GM18909 (cell line): ENCODE results near the gene ADAMTS2.

ENCODE experiments used
- ATAC-seq: cut with Tn5 transposase; IDR thresholded peaks from one replicate; pipeline ENCODE4 v1.9.1; 2021; ENCODE audit warnings: mild to moderate bottlenecking; ENCODE audit not compliant: unreplicated experiment, poor library complexity

The ADAMTS2 gene

GRCh38 chr5:179240561-179240960 lies 104.7 kb downstream of the ADAMTS2 start:
- ATAC-seq, result no peak

GRCh38 chr5:179239256-179240135 lies 105.8 kb downstream of the ADAMTS2 start:
- no peak for ATAC-seq

- no peak for ATAC-seq
Measured at GRCh38 chr5:179238628-179238970, 106.7 kb downstream of the ADAMTS2 start.

DNA sequence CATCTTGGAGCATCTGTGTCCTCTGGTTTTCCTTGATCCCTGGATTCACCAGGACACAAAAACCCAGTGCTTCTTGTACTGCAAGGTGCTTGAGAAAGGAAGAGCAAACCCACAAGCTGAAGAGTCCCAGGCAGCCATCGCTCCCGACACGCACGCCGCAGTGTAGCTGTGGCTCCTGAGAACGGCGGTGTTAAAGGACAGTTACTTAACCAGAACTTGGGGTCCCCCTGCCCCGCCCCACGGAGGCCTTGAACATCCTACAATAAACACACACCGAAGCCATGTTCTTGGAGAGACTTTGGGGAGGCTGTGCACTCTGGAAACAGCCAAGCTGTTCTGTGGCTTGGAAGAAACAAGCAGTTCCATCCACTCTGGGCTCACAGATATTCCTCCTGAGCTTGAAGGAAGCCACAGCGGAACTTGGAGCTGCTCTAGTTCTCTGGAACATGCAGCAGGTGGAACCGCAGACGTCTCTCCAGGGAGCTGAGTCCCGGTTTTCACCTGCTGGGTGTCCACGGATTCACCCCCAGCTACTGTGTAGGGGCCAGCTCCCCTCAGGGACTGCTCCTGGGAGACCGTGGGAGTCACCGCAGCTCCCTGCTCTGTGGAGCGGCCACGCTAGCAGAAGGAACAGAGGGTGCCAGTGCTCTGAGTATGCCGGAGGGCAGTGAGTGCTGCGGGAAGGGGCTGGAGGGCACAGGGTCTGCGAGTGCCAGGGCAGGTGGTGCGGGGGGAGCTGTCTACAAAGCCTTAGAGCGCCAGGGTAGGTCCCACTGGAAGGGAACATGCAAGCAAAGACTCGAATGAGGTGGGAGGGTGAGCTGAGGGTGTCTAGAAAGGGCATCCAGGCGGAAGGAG lies 107.3 kb downstream of the ADAMTS2 start:
- no peak for ATAC-seq

DNA sequence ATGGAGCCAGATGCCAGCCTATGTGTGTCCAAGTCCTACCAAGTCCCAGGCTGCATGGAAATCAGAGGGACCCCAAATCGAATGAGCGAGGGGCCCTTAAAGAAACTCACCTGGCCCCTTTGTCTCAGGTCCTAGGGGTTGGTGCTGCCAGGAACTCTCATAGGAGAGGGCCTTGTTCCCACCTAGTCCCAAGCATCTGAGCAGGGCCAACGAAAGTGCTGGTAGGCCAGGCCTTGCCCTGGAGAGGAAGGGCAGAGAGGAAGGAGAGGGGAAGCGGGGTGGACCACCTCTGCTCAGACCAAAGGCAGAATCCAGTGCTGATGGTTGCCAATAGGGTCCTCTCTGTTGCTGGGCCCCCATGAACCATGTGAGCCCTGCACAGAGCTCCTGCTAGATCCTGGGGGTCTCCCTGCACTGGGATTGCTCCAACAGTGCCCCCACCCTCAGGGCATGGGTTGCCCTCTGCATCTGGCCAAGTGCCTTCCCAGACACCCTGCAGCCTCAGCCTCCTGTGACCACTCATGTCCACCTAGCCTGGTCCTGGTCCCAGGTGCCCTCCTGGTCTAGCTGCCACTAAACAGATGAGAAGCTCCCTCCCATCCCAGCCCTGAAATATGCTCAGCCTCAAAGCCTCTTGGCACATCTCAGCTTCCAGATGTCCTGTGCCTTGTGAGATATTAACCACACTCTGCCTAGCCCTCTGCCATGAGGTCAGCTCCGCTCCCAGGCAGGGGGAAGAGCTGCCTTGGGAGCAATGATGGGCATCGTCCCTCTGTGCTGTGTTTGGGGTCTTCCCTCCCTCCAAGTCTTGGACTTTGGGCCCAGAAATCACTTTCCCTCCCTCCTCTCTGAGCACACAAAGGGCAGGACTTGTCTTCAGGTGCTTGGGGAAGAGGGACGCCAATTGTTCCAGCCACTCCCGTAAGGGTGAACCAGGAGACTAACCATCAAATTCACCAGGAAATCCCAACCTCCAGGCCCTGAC lies 109.6 kb downstream of the ADAMTS2 start:
- ATAC-seq, result no peak

- ATAC-seq, result no peak
Measured at GRCh38 chr5:179234563-179235135, 110.6 kb downstream of the ADAMTS2 start.

DNA sequence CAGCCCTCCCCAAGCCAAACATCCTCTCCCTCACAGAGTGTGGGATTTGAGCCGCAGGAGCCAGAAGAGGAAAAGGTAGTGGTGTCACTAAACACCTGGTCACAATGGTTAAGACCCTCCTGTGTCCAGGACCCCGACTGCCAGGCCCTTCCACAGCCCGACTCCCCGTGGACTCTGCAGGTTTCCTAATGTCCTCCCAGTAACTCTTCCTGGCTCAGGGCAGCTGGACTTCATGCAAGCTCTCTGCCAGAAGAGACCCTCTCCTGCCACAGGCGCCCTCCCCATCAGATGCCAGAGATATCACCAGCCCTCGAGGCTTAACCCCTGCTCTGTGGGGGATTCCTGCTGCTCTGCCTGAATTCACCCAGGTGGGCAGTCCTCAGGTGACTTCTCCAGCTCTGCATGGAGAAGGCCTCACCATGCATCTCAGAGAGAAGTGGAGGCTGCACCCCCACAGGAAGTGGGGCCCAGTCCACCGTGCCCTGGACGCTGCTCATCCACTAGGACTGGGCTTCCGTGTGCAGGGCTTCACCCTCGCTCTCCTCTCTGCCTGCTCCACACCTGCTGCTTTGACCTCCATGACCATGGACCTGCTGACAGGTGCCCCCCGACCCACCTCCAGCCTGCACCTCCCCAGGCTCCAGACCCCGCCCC lies 111.2 kb downstream of the ADAMTS2 start:
- no peak for ATAC-seq

GRCh38 chr5:179232091-179232735 lies 113.0 kb downstream of the ADAMTS2 start:
- no peak for ATAC-seq

DNA sequence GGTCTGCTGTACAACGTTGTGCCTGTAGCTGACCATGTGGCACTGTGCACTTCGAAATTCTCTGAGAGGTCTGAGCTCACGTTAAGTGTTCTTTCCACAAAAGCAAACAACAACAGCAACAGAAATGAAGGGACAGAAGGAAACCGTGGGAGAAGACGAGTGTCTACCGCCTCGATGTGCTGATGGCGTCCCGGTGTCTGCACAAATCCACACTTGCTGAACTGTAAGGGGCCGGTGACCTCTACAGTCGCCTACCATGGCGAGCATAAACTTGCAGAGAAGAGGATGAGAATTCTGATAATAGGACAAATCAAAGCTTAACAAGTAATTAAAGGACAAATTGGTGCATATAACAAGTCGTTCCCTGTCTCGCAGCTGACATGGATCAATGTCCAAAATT lies 114.0 kb downstream of the ADAMTS2 start:
- no peak for ATAC-seq

DNA sequence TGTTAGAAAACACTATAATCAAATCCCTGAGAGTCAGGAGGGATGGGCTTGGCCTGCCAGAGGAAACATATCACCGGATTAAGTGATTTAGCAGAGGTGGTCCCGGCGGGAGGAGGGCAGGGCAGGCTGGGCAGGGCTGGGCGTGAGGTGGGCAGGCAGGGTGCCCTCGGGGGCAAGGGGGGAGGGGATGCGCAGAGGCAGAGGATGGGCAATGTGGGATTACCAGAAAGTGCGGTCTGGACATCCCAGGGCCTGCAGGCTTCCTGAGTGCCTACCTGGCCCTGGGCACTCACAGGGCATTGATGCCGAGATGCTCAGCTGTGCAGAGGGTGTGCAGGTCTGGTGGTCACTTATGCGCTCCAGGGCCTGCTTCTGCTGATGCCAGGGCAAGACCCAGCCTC lies 115.2 kb downstream of the ADAMTS2 start:
- ATAC-seq, result no peak

- ATAC-seq, result no peak
Measured at GRCh38 chr5:179229331-179229831, 115.9 kb downstream of the ADAMTS2 start.

DNA sequence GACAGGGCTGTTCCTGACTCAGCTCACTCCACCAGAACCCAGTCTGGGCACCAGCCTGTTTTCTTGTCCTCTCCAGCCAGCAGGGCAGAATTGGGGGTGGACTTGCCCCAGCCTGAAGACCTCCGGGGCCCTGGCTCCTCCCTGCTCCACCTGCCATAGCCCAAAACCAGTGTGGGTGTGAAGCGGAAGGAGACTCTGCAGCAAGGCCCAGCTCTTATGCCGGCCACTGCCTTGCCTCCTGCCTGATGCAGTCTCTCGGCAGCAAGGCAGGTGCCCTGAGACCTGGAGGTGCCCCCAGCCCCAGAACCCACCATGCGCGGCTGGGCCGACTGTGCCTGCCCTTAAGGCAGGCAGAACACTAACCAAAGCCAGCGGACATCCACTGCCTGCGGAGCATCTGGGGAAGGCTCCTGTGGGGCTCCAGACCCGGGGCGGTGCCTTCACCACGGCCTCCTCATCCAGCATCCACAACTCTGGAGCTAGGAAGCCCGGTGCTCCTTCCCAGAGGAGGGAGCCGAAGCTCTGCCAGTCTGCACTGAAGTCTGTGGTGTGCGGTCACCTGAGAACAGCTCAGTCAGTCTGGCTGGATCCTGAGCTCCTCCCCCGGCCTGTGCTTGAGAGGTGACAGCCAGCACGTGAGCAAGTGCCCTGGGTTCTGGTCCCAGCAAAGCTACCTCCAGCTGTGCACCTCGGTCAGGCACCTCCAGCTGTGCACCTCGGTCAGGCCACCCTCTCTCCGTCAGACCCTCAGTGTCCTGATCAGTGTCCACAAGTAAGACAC lies 116.7 kb downstream of the ADAMTS2 start:
- ATAC-seq, result no peak

DNA sequence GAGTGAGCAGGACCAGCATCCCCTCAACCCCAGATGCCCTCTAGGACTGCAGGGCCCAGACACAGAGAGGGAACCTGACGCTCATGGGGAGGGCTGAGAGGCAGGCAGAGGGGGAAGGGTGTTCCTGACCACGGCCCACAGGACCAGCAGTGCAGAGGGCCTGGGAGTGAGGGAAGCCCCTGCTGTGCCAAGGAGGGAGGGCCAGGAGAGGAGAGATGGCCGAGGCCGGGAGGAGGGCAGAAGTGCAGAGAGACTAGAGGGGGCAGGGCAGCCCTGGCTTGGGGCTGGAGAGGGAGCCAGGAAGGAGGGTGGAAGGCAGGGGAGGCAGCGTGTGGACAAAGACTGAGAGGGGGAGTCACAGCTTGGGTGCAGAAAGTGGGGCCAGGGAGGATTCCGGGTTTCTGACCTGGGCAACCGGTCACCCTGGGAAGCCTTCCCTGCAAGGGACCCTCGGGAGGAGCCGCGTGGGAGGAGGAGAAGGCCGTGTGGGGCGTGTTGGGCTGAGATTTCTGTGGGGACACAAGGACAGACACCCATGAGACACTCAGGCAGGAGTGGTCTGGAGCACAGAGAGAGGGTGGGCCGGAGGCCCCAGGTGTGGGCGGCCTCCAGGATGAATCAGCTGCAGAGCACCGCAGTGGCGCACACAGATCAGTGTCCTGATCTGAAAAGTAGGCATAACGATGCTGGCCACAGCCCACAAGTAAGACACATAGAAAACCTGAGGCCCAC lies 117.5 kb downstream of the ADAMTS2 start:
- no peak for ATAC-seq

- ATAC-seq, result no peak
Measured at GRCh38 chr5:179227229-179227579, 118.1 kb downstream of the ADAMTS2 start.

DNA sequence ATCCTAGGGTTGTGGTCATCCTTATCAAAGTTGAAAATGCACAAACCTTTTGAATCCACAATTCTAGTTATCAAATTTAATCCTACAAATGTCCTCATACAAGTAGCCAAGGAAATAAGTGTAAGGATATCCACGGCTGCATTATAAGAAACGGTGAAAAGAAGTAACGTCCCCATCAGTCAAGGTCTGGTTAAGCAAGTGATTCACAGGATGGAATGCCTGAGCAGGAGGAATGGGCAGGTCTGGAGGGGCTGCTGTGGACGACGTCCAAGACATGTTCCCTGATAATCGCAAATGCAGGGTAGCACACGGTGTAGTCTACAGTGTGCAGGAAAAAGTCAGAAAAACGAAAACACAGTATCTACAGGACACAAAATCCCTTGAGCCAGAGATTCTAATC lies 118.6 kb downstream of the ADAMTS2 start:
- no peak for ATAC-seq

DNA sequence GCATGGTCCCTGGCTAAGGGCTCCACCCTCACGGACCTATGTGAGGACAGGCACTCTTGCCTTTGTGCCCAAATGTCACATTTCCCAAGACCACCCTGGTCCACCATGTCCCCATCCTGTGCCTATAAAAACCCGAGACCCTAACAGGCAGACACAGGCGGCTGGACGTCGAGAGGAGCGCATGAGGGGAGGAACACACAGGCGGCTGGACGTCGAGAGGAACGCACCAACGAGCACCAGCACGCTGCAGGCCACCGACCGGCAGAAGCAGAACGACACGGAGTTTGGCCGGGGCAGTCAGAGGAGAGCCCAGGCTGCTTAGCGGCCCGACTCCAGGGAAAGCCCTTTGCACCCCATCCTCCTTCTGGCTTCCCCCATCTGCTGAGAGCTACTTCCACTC lies 119.9 kb downstream of the ADAMTS2 start:
- ATAC-seq, result no peak

DNA sequence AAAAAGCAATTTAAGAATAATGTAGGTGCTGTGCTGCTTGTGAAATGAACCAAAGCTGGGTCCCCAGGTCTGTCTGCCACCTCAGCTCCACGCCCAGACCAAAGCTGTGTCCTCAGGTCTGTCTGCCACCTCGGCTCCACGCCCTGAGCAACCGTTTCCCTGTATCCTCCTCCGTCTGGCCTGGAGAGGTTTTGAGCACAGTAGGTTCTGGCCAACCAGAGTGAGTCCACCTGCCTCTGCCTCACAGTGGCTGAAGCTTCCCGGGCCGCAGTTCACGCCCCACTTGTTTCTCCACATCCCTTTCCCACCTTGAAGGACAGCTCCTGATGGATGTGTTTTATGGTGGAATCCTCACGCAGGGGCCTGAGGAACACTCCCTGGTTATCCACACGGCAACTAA lies 120.5 kb downstream of the ADAMTS2 start:
- no peak for ATAC-seq

DNA sequence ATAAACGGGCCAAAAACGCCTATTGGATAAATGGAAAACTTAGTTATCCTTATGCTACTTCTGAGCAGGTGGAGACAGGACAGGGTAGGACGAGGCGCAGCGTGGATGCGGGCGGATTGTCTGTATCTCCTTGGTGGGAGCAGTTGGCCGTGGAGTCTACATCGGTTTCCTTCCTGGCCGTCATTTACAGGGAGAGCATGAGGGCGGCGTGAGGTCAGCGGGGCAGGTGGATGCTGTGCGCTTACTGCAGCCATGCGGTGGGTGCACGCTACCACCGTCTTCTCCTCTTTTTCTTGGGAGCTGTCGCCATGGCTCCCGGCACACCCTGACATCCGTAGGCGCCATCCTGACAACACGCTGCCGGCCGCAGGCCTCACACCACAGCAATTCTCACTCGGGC lies 121.3 kb downstream of the ADAMTS2 start:
- no peak for ATAC-seq
